Stimulated activated CD8-positive, alpha-beta memory T cell treated with anti-CD3 and anti-CD28 coated beads, Interleukin-4, amount 100 ng/mL, for 48 hours (primary cell): ENCODE data around the gene DLGAP1.

Experiments
- DNase-seq: peaks from one replicate; pipeline ENCODE4 v3.0.0-alpha.2; 2020

The DLGAP1 gene

DNA sequence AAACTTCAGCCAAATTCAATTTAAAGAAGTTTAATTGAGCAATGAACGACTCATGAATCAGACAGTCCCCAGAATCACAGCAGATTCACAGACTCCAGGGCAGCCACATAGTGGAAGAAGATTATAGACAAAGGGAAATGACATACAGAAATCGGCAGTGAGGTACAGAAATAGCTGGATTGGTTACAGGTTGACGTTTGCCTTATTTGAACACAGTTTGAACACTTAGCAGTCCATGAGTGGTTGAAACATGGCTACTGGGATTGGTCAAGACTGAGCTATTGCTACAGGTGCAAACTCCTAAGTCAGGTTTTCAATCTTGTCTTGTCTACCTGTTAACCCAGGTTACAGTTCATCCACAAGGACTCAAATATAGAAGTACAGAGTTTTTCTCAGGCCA is 169.6 kb downstream of the DLGAP1 start:
- no peak for DNase-seq

DNA sequence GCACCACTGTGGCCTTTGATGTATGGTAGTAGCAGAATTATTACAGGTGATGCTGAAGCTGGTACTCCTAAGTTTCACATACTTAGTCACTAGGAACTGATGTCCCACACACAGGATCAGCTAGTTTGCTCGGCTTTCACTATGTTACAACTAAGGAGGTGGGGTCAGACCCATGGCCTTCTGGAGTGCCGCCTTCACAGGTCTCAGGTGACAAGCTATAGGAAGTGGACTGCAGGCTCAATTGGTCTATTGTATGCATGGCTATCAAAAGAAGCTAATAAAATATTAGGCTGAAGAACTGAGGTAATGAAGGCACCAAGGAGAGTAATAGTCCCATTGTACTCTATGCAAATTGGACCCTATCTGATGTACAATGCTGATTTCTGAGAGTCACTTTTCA is 170.6 kb downstream of the DLGAP1 start:
- DNase-seq: no peak

DNA sequence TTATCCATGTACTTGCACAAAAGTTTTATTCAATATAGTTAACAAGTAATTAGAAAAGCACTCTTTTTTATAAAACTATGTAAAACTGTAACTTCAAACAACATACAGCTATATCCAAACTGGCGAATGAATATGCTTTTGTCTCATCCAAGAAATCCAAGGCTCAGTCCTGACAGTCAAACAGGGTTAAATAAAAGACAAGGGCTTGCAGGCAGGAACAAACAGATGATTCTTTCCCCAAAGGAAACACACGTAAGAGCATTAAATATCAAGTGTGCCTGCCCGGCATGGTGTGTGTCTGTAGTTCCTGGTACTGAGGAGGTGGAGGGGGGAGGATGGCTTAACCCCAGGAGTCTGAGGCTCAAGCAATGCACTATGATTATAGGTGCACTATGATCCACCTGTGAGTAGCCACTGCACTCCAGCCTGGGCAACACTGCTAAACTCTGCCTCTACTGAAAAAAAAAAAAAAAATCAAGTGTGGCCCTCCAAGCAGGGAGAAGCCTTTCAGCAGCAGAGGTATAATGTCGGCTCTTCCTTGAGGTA is 171.3 kb downstream of the DLGAP1 start:
- no peak for DNase-seq

DNA sequence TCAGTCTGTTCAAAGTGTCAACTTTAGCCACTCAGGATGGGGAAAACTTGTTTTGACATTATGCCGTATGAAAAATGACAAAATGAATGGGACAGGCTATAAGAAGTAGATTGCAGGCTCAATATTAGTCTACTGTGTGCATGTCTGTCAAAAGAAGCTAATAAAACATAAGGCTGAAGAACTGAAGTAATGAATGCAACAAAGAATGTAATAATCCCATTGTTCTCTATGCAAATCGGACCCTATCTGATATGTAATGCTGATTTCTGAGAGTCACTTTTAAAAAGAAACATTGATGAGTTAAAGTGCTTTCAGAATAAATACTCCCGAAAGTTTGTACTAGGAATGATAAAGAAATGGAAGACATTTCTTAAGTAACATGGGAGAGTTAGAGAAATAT is 172.2 kb downstream of the DLGAP1 start:
- DNase-seq: no peak

DNA sequence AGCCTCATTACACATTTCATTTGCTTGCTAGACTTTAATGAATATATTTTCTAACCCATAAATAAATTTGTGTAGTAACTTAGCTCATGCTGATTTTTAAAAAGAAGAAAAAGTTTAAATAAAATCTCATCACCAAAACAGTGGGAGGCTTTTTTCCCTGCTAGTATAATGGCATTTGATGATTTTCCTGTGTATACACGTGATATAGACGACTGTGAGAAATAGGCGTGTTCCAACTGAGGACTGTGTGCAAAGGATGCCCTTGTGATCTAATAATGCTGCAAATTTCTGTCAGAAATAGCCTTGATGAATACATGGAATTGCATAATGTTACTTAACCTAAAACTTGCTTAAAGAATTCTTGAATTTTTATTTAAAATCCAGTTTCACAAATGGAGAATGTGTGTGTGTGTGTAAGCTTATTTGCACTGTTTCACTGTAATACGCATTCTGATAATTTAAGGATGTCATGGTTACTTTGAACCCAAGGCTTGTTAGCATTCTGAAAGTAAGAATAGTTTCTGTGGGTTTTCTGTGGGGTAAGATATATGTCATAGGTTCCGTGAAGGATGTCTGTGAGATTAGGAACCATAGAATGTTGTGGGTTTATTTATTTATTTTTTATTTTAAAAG is 178.0 kb downstream of the DLGAP1 start:
- DNase-seq: no peak

DNA sequence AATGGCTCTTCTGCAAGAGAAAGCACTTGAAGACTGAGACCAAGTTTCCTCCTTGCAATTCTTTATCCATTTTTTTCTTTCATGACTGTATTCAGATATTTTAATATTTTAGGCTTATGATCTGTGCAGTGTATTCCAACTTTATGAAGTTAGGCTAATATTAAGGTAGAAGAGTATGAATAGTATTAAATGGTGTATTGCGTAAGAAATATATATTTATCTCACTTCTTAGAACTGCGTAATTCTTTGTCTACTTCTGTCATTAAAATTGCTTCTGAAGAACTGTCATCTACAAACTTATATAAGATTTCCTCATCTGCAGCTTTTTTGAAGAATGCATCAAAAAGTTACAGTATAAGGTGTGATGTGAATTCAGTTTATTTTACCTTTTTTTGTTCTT is 183.2 kb downstream of the DLGAP1 start:
- DNase-seq: no peak

DNA sequence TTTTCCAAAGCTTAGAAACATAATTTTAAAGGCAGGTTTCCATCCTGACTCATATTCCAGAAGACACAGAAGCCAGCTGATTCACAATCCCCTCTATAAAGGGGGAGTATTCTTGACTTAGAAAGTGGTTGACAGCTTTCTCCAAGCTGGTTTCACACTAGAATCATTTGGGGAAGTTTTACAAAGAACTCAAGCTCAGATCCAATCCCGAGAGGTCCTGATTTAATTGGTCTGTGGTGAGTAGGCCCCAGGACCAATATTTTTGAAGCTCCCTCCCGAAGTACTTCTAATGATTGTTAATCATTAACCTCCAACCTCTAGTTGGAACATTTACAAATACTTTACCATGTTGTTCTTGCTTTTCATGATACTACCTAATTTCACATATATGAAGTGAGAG is 184.1 kb downstream of the DLGAP1 start:
- DNase-seq: no peak

DNA sequence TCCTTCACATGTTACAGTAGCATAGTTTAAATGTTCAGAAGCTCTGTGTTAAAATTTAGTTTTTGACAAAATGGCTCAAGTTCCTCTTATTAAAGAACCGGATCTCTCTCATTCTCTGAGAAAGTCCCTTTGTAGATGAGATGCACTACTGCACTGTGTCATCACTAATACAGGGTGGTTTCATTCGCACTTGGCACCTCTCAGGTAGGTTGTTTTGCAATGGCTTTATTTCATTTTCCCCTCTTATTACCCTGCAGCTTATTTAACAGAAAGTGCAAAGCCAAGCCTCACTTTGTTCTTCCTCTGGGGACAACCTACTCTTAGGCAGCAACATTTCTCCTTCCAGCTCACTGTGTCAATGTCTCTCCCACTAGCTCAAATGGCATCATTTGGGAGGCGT is 185.1 kb downstream of the DLGAP1 start:
- DNase-seq: no peak

DNA sequence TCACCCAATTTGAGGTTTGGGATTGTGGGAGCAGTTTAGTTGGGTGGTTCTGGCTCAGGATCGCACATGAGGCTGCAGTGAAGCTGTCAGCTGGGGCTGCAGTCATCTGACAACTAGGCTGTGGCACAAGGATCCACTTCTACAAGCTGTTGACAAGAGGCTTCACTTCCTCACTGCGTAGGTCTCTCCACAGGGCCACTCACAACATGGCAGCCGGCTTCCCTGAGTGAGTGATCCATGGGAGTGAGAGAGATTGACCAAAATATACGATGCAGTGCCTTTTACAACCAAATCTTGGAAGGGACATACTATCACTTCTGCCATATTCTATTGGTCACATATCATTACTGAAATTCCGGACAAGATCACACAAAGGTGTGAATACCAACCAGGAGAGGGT is 187.5 kb downstream of the DLGAP1 start:
- no peak for DNase-seq

DNA sequence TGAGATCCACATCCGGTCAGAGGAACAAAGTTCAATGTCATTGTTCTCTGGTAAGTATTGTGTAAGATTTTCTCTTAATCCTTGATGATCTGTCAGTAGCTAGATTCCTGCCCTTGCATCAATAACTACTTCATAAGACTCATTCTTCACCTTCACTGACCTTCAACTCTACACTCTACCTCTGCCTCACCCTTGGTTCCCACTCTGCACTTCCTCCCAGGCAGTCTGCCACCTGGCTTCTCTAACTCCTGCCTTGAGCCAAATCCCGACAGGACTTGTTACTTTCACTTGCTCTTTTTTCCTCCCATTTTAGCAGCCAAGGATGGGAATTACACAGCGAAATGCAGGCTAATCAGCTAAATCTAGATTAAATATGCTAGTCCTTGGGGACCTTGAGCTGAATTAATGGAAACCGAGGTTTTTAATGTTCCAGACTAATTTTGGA is 190.7 kb downstream of the DLGAP1 start:
- no peak for DNase-seq

DNA sequence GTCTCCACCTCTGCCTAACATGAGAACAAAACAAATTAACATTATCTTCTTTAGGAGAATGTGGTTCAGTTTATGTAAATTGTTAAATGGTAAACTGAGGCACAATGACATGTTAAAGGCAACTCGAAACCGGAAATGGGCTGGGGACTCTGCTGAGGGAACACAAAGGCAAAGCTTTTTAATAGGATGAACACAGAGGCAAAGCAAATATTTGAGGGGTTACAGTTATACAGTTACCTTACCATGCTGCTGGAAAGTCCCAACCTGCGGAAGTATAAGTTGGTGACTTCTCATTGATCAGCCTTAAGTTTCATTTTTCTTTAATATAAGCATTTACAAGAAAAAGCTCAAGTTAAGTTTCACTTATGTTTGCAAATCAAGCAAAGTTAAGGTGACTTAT is 195.0 kb downstream of the DLGAP1 start:
- no peak for DNase-seq

DNA sequence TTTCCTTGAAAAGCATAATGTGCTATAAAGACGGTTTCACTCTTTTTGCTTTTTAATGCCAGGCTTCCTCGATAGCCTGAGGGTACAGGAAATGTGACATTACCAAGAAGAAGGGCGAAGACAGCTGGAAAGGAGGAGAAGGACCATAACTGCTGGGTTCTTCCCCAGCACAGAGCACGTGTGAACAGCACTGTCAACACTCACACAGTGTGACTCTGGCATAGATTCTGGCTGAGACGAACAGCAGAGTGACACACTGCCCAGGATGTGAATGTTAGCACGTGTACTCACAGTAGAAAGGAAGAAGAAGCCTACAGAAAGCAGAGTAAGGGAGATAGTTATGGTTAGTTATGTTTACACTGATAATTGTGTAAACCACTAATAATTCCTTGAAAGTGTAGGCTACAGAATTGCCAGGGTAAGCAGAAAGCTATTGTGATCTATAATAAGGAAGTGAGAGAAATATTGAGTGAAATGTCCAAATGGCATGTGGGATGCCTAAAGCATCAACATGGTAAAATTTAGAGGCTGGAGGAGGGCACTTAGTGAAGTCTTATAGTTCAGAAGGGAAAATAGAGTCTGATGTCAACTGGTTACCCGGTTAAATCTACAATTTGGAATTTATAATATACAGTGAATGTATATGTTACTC is 198.2 kb downstream of the DLGAP1 start:
- no peak for DNase-seq

DNA sequence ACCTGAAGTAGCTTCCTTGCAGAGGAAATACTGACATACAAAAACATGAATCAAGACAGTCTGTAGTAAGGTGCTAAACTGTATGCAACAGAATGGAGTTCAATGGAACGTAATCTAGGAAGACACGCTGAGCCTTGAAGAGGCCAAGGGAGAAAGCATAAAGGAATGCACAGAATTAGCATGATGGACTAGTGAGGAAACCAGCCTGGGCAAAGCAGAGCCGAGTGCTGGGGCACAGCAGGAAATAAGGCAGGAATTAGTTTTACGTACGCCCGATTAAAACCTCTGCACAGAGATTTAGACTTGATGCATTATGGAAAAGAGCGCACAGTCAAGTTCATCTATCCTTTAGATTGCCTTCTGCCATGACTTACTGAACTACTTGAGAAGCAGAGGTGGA is 200.3 kb downstream of the DLGAP1 start:
- no peak for DNase-seq

DNA sequence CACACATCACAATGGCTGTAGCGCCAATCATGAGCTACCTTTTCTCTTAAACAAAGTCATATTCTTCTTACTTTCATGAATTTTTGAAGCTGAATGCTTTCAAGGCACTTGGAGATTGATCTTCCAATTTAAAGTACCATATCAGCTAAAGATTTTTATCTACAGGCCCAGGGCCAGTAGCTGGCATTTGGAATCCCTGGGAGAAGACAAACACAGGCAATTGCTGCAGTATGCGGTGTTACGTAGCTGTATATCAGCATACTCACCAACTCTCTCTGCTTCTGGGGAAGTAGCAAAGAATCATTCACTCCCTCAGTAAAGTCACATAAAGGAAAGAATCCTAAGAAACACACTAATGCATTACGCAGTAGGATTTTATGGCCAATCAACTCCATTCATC is 202.3 kb downstream of the DLGAP1 start:
- DNase-seq: no peak

DNA sequence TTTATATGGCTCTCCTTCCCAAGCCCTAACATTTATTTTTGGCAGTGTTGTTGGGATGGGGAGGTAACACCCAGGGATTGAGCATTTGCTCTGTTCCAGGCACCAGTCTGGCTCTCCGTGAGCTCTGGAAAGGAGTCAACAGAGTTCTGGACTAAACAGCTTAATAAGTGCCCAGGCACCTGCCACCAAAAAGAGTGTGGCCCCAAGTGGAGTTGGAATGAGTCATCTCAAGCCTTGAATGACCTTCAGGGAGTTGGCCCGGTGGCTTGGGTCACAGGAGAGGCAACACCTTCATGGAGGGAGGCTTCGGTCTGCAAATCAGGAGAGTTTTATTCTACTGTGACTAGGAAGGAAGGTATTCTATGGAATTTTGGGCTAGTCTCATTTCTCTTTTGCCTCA is 203.2 kb downstream of the DLGAP1 start:
- DNase-seq: no peak

DNA sequence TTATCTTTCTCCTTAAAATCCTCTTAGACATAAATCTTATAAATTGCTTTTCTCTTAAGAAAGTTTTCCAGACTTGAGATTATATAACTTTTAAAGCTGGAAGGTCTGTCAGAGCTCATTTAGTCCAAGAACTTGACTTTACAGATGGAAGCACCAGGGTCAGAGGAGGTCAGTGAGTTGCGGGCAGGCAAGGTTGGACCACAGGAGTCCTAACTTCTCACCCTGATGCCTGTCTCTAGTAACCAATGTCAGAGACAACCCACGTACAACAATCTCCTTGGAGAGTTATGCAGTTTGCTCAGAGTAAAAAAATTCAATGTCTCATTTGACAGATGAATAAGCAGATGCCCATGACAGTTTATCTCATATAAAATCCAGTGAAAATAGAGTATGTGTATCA is 203.9 kb downstream of the DLGAP1 start:
- DNase-seq: no peak

DNA sequence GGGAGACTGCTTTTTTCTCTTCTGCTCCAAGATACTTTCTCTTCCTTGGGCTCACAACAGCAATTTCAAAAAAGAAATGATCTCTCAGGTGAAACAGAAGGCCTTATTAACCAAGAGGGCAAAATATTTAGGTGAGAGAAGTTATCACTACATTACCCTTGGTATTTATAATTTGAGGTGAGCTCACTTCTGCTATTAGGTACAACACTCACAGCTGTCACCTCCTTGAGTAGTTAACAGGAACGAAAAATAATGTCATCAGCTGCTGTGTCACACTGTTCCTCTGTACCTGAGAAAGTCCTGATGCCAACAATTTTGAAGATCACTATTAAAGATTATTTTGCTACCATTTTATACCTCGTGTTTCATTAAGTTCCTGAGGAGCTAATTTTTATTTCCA is 205.0 kb downstream of the DLGAP1 start:
- no peak for DNase-seq

DNA sequence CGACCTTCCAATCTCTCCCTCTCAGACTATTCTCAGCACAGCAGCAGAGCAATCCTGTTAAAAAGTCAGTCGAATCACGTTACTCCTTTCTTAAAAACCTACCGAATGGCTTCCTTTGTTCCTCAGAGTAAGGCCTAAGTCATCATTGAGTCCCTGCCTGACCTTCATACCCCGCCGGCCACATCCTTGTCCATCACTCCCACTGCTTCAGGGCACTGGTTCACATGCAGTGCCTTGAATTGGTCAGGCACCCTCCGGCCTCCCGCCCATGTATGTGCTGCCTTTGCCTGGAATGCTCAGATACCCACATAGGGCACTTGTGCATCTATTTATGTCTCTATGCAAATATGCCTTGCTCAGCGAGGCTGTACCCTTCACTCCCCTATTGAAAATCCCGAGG is 206.4 kb downstream of the DLGAP1 start:
- DNase-seq: no peak

DNA sequence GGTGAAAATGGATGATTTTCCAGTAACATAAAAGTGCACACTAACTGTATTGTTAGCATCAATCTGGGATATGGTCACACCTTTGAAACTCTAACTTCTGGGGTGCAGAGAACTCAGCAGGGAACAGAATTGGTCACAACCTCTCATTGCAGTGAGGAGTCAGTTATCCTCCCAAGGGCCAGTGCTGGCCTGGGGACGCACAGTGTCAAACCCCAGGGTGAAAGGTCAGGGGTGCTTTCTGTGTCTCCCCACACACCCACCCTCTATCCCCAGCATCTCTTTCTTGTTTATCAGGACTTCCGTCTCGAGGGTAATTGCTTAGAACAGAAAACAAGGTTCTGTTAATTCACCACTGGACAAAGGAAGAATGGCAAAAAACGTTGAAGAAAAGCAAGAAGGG is 208.7 kb downstream of the DLGAP1 start:
- no peak for DNase-seq

DNA sequence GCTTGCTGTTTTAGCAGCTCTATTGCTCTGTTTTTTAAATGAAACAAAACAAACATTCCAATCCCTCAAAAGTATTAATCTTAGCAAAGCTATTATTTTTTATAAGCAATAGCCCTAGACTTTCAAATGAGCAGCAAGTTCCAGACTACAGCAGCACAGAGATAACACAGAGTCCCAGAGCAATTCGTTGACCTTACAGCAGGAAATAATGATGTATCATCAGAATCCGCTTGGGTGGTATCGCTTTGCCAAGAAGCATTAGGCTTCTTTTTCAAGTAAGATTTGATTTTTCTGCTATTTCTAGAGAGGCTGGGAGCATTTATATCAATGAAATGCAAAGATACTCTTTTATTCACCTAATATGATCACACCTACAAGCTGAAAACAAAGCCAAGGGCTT is 209.7 kb downstream of the DLGAP1 start:
- DNase-seq: no peak

DNA sequence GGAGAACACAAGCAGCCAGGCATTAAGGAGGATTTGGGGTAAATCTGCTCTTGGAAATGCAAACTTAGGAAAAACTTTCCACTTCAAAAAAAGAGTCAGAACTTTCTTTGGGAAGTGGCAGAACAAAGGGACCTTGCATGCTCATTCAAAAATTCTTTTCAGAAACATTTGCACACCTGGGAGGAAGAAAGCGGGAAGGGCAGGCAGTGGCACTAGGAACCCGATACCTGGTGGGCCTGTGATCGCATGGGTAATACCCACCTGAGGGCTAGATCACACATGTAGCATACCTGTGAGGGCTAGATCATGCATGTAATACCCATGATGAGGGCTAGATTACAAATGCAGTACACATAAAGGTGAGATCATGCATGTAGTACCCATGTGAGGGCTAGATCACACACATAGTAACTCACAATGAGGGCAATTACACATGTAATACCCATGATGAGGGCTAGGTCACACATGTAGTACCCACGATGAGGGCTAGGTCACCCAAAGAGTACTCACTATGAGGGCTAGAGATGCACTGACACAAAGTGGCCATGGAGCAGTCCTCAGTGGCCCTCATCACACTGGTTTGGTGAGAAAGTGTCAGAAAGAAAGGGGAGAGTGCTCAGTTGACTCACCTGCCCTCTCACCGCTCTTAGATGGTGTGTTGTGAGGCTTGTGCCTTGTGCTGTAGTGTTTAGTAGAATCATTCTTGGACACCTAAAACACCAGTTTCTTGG is 212.5 kb downstream of the DLGAP1 start:
- DNase-seq: no peak

DNA sequence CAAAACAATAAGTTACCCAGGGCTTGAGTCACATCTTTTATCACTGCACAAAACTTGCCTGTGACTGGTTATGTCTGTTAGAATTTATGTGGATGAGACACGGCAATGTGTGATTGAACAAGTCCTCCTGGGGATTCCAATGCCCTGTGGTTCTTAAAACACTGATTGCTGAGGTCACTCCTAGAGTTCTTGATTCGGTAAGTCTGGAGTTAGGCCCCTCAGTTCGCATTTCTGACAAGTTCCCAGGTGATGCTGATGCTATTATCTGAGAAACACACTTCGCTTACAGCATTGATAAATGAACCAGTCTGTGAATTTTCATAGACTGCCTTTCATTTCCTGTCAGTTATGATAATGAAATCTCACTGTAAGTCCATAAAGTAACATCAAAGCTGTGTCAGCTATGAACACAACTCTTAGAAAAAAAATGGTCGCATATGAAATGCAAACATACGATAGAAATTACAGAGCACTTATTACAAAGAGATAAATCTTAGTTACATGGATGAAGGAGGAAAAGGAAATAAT is 214.0 kb downstream of the DLGAP1 start:
- no peak for DNase-seq

DNA sequence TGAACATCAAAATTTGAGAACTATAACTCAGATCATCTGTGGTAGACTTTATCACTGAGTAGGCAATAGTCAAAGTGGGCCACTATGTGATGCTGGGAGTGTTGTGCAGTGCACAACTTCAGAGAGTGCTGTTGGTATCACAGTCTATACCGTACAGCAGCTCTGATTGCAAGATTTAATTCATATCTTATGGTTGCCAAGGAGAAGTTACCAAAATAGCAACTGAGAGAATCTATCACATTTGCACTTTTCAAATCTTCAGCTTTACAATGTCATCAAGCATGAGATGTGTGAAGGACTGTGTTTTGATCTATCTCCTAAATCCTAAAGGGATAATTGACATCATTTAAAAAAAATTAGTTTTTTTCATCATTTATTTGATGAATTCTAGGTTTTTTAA is 216.1 kb downstream of the DLGAP1 start:
- DNase-seq: no peak

DNA sequence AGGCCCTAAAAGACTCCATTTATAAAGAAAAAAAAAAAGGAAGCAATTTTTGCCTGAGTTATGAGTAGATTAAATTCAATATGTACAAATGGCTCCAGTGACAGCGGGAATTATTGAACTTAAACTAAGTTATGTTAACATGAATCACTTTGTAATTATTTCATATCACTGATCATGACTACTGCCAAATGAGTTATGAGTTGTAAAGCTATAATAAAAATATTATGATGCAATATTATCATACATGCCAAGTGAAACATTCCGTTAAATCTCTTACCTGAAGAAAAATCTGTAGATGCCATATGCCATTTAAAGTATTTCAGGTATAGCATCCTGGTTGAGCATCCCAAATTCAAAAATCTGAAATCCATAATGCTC is 217.5 kb downstream of the DLGAP1 start:
- no peak for DNase-seq
